HG03565 (cell line): ENCODE data around the gene FAHD1.
"Not testable (repeated sequence)": the region's sequence is repeated elsewhere in the genome, so short reads cannot be mapped to it uniquely, and the experiment has no call there.

Experiments
- ATAC-seq: cut with Tn5 transposase; IDR thresholded peaks from one replicate; pipeline ENCODE4 v1.9.1; 2021; ENCODE audit warnings: mild to moderate bottlenecking, moderate library complexity; ENCODE audit not compliant: unreplicated experiment

The FAHD1 gene

GRCh38 chr16:1834096-1834495, 7.1 kb downstream of the FAHD1 start:
- ATAC-seq, result no peak

- ATAC-seq, result no peak
Observed at GRCh38 chr16:1839554-1839953, 12.5 kb downstream of the FAHD1 start.

DNA sequence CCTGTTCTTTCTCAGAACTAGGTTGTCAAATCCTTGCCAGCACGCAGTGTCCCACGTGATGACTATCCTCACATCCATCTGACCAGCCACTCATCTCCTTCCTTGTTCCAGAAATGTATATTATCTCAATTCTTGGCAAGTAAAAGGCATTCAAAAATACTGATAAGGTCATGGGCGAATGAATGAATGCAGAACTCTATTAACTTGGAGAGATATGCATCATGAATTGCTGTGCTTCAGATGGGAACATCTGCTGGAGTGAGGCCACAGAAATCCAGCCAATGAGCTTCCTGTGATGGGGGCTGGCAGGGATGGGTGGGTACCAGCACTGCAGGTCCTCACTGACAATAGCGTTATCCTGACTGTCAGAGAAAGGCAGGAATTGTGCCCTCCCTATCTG, 19.0 kb downstream of the FAHD1 start:
- no peak for ATAC-seq

DNA sequence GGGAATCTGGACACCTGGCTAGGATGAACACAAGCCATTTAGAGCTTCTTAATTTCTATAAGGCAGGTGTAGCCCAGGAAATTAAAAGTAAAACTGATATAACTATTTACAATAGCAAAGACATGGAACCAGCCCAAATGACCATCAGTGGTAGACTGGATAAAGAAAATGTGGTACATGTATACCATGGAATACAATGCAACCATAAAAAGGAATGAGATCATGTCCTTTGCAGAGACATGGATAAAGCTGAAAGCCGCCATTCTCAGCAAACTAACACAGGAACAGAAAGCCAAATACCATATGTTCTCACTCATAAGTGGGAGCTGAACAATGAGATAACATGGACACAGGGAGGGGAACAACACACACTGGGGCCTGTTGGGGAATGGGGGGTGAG, 19.4 kb downstream of the FAHD1 start:
- ATAC-seq, result no peak

DNA sequence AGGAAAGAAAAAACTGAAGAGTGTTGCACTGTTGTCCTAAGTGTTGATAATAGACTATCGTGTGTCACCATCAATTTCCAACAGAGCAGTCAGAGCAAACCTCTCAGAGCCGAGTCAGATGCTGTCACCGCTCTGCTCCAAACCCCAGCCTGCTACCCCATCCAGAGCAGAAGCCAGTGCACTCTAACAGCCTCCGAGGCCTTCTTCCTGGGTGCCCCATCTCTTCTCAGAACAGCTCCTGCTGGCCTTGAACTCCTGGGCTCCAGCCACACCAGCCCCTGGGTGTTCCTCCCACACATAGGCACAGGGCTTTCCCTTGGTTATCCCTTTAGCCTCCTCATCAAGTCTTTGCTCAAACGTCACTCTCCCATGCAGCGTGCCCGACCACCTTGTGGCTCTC, 24.0 kb downstream of the FAHD1 start:
- ATAC-seq, result no peak

GRCh38 chr16:1851793-1852192, 24.8 kb downstream of the FAHD1 start:
- no peak for ATAC-seq

DNA sequence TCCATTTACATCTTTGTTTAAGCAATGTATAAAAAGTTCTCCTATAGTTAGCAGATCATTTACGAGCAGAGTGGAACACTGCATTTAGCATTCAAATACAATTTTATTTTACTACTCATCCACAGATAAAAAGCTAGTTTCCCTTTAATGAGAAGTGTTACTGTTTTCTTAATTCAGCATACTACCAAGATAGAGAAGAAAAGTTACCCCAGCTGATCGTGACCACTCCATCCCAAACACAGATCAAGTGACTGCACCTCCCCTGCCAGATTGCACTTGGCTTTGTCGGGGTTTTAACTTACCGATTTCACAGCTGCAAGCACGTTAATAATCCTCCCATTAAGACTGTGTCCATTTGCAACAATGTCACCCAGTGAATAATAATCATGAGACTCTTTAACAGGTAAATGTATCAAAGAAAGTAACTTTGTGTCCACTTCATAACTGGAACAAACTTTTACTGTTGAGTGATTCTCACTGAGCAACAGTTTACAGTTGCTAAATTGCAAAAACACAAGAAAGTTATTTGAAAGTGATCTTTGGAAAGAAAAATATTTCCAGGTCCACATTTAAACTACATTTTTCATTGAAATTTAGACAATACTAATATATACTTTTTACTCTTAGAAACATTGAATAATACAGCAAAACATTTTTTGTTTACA, 30.6 kb downstream of the FAHD1 start:
- ATAC-seq, result no peak

DNA sequence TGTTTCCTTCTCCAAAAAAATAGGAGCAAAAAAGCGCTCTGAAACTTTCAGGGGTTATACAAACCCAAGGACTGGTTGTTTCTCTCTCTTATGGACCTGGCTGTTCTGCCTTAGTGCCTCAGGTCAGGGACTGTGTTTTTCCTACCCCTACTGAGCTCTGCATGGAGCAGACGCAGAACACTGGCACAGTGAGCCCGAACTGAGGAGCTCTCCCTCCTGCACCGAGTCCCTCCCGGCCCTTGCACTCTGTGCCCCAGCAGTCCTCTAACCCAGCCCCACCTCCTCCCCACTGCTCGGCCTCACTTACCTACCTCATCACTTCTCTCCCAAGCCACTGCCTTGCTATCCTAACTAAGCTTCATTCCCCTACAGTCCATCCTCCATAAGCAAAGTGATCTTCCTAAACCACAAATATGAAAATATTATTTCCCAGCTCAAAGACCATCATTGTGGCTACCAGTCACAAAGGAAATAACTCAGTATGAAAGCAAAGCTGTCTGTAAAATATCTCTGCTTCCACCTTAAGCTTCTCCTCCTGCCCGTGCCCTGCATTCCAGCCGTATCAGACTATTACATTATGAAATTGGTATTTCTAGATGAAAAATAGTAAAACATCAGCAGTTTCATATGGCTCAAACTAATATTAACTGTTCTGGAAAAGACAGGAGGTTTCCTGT, 31.3 kb downstream of the FAHD1 start:
- ATAC-seq, result no peak

- no peak for ATAC-seq
Observed at GRCh38 chr16:1859650-1860049, 32.6 kb downstream of the FAHD1 start.

DNA sequence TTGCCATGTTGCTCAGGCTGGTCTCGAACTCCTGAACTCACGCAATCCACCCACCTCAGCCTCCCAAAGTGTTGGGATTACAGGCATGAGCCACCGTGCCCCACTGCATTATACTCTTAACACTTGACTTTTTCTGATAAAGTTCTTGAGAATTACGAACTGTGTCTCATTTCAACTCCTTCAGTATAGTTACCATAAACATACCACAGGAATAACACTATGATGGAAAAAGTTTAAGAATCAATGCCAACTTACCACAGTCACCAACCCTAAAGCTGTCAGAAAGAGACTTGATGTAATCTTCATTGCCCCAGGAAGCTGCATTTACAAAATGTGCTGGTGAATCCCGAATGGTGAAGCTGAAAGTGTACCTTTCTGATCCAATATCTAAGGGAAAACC, 34.7 kb downstream of the FAHD1 start:
- ATAC-seq, result no peak

DNA sequence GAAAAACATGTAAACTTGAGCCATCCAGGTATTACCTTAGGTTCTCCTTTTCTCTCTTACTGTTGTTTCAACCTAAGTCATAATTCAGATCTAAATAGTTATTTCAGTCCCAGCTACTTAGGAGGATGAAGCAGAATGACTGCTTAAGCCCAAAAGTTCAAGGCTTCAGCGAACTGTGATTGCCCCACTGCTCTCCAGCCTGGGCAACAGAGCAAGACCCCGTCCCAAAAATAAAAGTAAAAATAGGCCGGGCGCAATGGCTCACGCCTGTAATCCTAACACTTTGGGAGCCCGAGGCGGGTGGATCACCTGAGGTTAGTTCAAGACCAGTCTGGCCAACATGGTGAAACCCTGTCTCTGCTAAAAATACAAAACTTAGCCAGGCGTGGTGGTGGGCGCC, 35.4 kb downstream of the FAHD1 start:
- no peak for ATAC-seq

DNA sequence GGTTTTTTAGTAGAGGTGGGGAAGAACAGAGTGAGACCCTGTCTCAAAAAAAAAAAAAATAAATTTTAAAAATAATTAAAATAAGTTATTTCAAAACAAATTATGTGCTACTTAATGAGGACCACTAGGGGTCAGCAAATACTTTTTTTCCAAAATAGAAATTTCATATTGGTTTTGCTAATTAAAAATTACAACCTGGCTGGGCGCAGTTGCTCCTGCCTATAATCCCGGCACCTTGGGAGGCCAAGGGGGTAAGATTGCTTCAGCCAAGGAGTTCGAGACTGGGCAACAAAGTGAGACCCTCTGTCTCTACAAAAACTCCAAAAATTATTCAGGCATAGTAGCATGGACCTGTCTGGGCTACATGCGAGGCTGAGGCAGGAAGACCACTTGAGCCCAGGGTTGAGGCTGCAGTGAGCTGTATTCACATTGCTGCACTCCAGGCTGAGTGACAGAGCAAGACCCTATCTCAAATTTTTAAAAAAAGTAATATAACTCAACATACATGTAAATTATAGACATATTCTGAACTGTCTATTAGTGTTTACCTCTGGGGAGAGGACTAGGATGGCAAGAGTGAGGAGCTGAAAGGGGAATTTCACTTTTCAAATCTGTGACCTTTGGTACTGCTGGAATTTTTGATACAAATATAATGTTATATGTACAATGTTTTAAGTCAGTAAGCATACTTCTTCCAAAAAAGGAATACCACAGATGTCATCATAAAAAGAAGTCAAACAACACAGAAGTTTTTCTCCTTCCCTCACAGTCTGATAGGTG, 36.9 kb downstream of the FAHD1 start:
- no peak for ATAC-seq

DNA sequence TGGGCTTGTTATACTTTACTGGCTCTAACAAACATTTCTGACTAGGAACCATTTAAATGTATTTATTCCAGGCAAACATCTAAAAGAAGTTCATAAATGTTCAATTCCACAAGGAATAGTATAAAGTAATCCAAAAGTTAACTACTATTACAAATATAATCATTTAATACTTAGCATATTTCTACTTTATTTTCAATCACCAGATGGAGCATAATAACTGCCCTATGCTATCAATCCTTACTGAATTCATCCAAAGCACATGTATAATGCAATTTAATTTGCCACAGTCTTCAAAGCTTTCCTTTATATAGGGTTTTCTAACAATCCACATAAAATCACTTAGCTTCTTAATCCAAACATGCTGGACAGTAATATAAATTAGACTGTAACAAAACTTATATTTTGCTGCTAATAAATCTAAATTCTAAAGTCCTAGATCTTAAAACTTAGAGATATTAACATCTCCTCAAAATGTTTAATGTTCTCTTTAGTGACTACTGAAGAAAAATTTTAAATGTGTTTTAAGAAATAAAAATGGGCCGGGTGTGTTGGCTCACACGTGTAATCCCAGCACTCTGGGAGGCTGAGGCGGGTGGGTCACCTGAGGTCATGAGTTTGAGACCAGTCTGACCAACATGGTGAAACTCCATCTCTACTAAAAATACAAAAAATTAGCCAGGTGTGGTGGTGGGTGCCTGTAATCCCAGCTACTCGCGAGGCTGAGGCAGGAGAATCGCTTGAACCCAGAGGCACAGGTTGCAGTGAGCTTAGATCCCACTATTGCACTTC, 39.1 kb downstream of the FAHD1 start:
- no peak for ATAC-seq

DNA sequence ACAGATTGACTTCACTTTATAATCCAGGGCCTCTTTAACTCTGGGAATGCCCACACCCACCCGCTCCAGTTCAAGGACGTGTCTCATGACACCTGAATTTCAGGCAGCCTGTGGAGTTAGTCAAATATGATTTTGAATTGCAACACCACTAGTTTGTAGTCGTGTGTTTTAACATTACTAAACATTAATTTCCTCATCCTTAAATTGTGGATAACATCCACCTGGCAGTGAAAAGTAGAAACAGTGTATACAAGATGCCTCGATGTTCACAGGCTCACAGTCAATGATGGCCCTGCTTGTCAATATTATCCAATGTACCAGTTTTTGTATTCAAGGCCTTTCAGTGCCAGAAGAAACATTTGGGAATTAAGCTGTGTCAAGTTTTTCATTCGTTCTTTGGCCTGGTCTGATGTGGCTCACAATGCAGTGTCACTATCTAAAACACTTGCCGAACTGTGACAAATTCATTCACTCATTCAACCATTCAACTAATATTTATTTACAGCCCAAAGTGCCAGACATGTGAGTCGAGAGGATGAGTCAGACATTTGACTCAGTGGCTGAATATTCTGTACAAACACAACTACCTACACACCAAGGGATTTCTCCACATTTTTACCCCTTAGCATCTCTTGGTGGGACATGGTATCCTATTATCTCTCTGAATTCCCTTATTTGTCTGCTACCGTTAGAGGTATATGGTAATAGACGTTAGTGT, 43.5 kb downstream of the FAHD1 start:
- ATAC-seq, result no peak

DNA sequence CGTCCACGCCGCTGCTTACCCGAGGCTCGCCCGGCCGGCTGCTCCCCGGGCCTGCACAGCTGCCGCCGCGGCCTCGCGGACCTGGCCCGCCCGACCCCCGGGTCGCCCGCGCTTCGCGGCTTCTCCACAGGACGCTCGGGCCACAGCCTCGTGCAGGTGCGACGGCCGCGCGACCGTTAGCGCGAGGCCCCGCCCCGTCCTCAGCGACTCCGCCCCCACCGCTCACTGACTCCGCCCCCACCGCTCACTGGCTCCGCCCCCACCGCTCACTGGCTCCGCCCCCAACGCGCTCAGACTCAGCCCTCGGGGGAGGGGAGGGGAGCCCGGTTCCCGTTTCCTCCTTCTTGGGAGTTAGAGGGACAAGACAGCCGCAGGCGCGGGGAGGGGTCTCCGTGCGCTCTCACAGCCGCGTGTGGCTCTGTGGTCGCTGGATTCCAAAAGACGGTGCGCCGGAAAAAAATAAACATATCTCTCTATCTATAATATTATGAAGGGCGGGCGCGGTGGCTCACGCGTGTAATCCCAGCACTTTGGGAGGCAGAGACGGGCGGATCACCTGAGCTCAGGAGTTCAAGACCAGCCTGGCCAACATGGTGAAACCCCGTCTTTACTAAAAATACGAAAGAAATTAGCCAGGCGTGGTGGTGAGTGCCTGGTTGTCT, 45.1 kb downstream of the FAHD1 start, which contains the start of gene MEIOB:
Gene MEIOB (minus strand): TSS at position 191 of the 662 bp plus-strand sequence. CDS start 3,989 bp downstream, outside the sequence.
- ATAC-seq, result no peak

- no peak for ATAC-seq
Observed at GRCh38 chr16:1874854-1875253, 47.8 kb downstream of the FAHD1 start.

DNA sequence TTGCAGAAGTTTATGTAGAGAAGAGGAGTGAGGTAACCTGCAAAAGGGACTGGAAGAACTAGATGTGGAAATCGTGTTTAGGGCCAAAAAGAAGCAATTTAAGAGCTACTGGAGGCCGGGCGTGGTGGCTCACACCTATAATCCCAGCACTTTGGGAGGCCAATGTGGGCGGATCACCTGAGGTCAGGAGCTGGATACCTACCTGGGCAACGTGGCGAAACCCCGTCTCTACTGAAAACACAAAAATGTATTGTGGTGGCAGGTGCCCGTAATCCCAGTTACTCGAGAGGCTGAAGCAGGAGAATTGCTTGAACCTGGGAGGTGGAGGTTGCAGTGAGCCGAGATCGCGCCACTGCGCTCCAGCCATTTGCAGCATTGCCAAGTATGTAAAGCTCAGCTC, 49.1 kb downstream of the FAHD1 start:
- not testable (repeated sequence) for ATAC-seq

- no peak for ATAC-seq
Observed at GRCh38 chr16:1876468-1876867, 49.5 kb downstream of the FAHD1 start.

- no peak for ATAC-seq
Observed at GRCh38 chr16:1877089-1877488, 50.1 kb downstream of the FAHD1 start.

DNA sequence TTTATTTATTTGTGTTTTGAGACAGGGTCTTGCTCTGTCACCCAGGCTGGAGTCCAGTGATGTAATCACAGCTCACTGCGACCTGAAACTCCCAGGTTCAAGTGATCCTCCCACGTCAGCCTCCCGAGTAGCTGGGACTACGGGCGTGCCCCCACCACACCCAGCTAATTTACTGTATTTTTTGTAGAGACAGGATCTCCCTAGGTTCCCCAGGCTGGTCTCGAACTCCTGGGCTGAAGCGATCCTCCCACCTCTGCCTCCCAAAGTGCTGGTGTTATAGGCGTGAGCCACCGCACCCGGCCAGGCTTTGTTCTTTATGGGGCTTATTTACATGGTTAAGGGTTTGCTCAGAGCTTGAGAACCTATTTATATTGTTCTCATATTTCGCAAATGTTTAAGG, 50.8 kb downstream of the FAHD1 start:
- ATAC-seq, result no peak
